Endodermal cell (in vitro differentiated cells): ENCODE results near the gene ITSN1. TPM values are rescaled to one million over a fixed set of nuclear protein-coding genes. Genes with fewer than 3 reads are reported as not detected.

ENCODE experiments used
- DNase-seq: peaks from one replicate; pipeline ENCODE4 v3.0.0-alpha.2; 2017
- H3K27ac ChIP-seq: 2 replicates; pipeline ENCODE4 v1.5.1; 2013; ENCODE audit warnings: mild to moderate bottlenecking, low read depth, low read length, moderate library complexity
- H3K27me3 ChIP-seq: 2 replicates; pipeline ENCODE4 v1.6.1; 2013; ENCODE audit warnings: mild to moderate bottlenecking, low read length, moderate library complexity; ENCODE audit not compliant: insufficient read depth, control insufficient read depth, poor library complexity, severe bottlenecking
- H3K36me3 ChIP-seq: 2 replicates; pipeline ENCODE4 v1.7.0; 2013; ENCODE audit warnings: mild to moderate bottlenecking, low read length, moderate library complexity; ENCODE audit not compliant: control insufficient read depth, insufficient read depth
- H3K4me1 ChIP-seq: one replicate; pipeline ENCODE4 v1.7.0; 2013; ENCODE audit warnings: low read length; ENCODE audit not compliant: control insufficient read depth, insufficient read depth
- H3K4me3 ChIP-seq: 2 replicates; pipeline ENCODE4 v1.5.1; 2013; ENCODE audit warnings: mild to moderate bottlenecking, low read length, moderate library complexity
- H3K9ac ChIP-seq: 2 replicates; pipeline ENCODE4 v1.6.1; 2013; ENCODE audit warnings: mild to moderate bottlenecking, low read length, moderate library complexity; ENCODE audit not compliant: poor library complexity, severe bottlenecking; ENCODE audit errors: extremely low read depth
- H3K9me3 ChIP-seq: 2 replicates; pipeline ENCODE4 v1.6.1; 2013; ENCODE audit warnings: mild to moderate bottlenecking, low read length, moderate library complexity; ENCODE audit not compliant: control insufficient read depth
- H3K27ac Mint-ChIP-seq: 2 replicates; pipeline ENCODE4 v1.8.0; 2020; ENCODE audit warnings: mixed read lengths
- H3K27me3 Mint-ChIP-seq: 2 replicates; pipeline ENCODE4 v1.8.0; 2021; ENCODE audit warnings: mild to moderate bottlenecking, mixed read lengths; ENCODE audit not compliant: insufficient read depth
- H3K36me3 Mint-ChIP-seq: 2 replicates; pipeline ENCODE4 v1.8.0; 2020; ENCODE audit warnings: low read depth, mixed read lengths
- H3K4me1 Mint-ChIP-seq: 2 replicates; pipeline ENCODE4 v1.8.0; 2020; ENCODE audit warnings: mixed read lengths
- H3K4me3 Mint-ChIP-seq: 2 replicates; pipeline ENCODE4 v1.8.0; 2020; ENCODE audit warnings: mild to moderate bottlenecking, moderate library complexity, mixed read lengths
- H3K9me3 Mint-ChIP-seq: 2 replicates; pipeline ENCODE4 v1.8.0; 2020; ENCODE audit warnings: mild to moderate bottlenecking, mixed read lengths
- WGBS, 2 experiments: methylation state at CpG; one replicate each; pipeline versions ENCODE4 v1.1.5 to v1.1.7; 2013; ENCODE audit warnings: missing lambda C conversion rate in 2 of 2, mixed read lengths in 1 of 2; ENCODE audit not compliant: insufficient coverage in 1 of 2, insufficient read length in 1 of 2; 5-methylcytosine and 5-hydroxymethylcytosine counted together
- total RNA-seq, 2 donors: library from RNA; stranded (reverse); fragmentation: NEBNext Ultra II Directional in 1 of 2; extraction: Animal tissue kit (Norgen Biotek cat#: 25700) in 1 of 2; gene quantifications; 2 replicates in 1 of 2; 3 replicates in 1 of 2; pipeline ENCODE4 v1.2.1, GENCODE V29; 2021
- TF ChIP-seq, protein P1 (sequence below): fragments of 200-600 bp; sonication (generic); conservative IDR thresholded peaks from 2 replicates; pipeline ENCODE4 v1.5.0; 2021; ENCODE audit warnings: antibody characterized with exemption, mild to moderate bottlenecking

Gene ITSN1
- total RNA-seq, 2 donors from 2014 or later = 89.6 to 104 TPM

DNA sequence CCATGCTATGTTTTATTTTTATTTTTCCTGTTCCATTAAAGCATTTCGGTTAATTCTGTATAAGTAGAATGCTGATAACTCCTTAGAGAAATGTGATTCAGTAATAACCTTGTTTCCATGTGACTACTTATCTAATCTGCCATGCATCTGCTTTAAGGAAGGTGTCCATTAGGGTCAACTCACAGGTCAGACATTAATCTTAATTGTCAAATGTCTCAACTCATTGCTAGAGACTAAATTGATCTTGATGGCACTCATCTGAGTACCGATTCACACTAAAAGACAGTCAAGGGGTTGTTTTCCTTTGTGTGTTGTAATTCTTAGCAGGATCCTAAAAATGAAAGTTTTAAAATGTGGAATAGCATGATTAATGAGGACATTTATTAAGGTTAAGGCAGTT, 41.8 kb downstream of the ITSN1 start:
- TF ChIP-seq, protein P1, sequence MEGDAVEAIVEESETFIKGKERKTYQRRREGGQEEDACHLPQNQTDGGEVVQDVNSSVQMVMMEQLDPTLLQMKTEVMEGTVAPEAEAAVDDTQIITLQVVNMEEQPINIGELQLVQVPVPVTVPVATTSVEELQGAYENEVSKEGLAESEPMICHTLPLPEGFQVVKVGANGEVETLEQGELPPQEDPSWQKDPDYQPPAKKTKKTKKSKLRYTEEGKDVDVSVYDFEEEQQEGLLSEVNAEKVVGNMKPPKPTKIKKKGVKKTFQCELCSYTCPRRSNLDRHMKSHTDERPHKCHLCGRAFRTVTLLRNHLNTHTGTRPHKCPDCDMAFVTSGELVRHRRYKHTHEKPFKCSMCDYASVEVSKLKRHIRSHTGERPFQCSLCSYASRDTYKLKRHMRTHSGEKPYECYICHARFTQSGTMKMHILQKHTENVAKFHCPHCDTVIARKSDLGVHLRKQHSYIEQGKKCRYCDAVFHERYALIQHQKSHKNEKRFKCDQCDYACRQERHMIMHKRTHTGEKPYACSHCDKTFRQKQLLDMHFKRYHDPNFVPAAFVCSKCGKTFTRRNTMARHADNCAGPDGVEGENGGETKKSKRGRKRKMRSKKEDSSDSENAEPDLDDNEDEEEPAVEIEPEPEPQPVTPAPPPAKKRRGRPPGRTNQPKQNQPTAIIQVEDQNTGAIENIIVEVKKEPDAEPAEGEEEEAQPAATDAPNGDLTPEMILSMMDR = no peak
- peaks cover 11% of the 10 kb centered on the region for H3K4me1 ChIP-seq
- peaks cover 53% of the 10 kb centered on the region for H3K4me1 Mint-ChIP-seq
- peak overlapping the region; percentile 53 for H3K27ac Mint-ChIP-seq
- no peaks in the 10 kb centered on the region for H3K36me3 ChIP-seq
- H3K9ac ChIP-seq = no peak overlapping the region
- WGBS, 2 experiments = 50 to 74% methylated on average over 1 to 2 of the region's 2 CpGs
- H3K4me3 Mint-ChIP-seq = no peak overlapping the region
- no peaks in the 10 kb centered on the region for H3K27me3 Mint-ChIP-seq
- H3K4me3 ChIP-seq = peak overlapping the region; percentile 35
- H3K9me3 Mint-ChIP-seq = no peaks in the 10 kb centered on the region
- no peaks in the 10 kb centered on the region for H3K27me3 ChIP-seq
- peaks cover 11% of the 10 kb centered on the region for H3K36me3 Mint-ChIP-seq
- H3K27ac ChIP-seq = peak overlapping the region; percentile 81
- no peak for DNase-seq
- no peaks in the 10 kb centered on the region for H3K9me3 ChIP-seq

DNA sequence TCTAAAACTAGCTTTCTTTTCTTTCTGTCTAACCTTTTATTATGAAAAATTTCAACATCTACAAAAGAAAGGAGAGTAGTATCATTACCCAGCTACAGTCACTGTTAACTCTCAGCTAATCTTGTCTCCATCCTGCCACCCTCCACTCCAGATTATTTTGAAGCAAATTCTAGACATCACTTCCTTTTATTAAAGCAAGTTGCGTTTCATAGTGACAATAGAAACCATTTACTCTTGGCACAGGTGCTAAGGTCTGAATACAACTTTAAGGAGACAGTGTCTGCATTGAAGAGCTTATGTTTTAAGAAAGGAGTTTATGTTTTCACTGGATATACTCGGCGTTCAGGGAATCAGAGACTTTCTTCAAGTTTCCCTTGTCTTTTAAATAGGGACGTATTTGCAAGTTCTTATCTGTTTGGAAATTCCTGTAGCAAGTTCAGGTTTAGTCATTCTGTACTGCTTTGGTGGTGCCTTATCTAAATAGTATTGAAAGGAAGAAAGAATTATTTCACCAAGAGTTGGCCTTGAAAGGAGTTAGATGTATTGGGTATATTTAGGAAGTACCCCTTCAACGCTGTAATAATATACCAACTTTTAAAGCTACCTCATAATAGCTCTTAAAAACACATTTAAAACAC, 42.7 kb downstream of the ITSN1 start:
- H3K9ac ChIP-seq = no peak overlapping the region
- Mint-ChIP-seq H3K4me3 (peak overlapping the region; percentile 5), H3K27me3 (no peaks in the 10 kb centered on the region), H3K9me3 (no peaks in the 10 kb centered on the region), H3K27ac (peak overlapping the region; percentile 94), H3K4me1 (peaks cover 53% of the 10 kb centered on the region), H3K36me3 (peaks cover 8% of the 10 kb centered on the region)
- TF ChIP-seq, protein P1 = no peak
- H3K9me3 ChIP-seq = no peaks in the 10 kb centered on the region
- H3K27me3 ChIP-seq = no peaks in the 10 kb centered on the region
- H3K4me3 ChIP-seq = peak overlapping the region; percentile 16
- peaks cover 11% of the 10 kb centered on the region for H3K4me1 ChIP-seq
- 14 to 25% methylated on average over 4 of the region's 5 CpGs for WGBS, 2 experiments
- no peak for DNase-seq
- peak overlapping the region; percentile 82 for H3K27ac ChIP-seq
- H3K36me3 ChIP-seq = no peaks in the 10 kb centered on the region

DNA sequence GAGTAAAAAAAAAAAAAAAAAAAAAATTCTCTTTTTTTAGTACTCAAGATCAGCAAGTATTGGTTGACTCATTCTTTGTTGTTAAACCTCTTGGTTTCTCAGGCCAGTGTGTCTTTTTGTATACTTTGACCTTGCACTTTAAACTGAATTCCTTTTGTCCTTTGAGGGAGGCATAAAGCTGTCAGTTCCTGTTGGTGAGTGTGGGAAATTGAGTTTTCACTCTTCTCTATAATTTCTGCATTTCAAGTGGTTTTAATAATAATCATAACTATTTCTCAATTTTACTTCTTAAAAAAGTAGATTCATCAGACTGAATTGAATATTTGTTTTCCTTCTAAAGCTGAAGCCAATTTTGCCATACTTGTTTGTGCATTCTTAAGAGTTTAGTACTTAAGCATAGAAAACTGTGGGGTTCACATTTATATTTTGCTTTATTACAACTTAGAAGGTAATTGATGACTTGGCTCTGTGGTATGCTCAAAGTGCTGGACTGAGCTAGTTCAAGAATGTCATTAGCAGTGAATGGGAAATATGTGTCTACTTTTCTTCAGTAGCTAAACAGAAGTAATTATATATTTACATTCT, 43.4 kb downstream of the ITSN1 start:
- TF ChIP-seq, protein P1 = no peak
- DNase-seq = no peak
- Mint-ChIP-seq H3K4me3 (no peak overlapping the region), H3K27ac (peak overlapping the region; percentile 94), H3K9me3 (no peaks in the 10 kb centered on the region), H3K27me3 (no peaks in the 10 kb centered on the region), H3K4me1 (peaks cover 53% of the 10 kb centered on the region), H3K36me3 (peaks cover 6% of the 10 kb centered on the region)
- Histone ChIP-seq H3K9me3 (no peaks in the 10 kb centered on the region), H3K4me1 (peaks cover 11% of the 10 kb centered on the region), H3K27ac (peak overlapping the region; percentile 82), H3K4me3 (no peak overlapping the region), H3K9ac (no peak overlapping the region), H3K27me3 (no peaks in the 10 kb centered on the region), H3K36me3 (no peaks in the 10 kb centered on the region)
